C4-2B (cell line): ENCODE results near the gene ECHS1.
"Not testable (repeated sequence)": the region's sequence is repeated elsewhere in the genome, so short reads cannot be mapped to it uniquely, and the experiment has no call there.

Experiments used
- H3K27ac ChIP-seq: fragments of 450-650 bp; 2 replicates; pipeline ENCODE4 v1.5.1; 2017
- CTCF ChIP-seq: fragments of 450-650 bp; conservative IDR thresholded peaks from 2 replicates; pipeline ENCODE4 v1.5.1; 2017; ENCODE audit warnings: mild to moderate bottlenecking
- ZFX ChIP-seq: fragments of 450-650 bp; IDR thresholded peaks from 2 replicates; pipeline ENCODE4 v1.6.1; 2017

ECHS1 gene

GRCh38 chr10:133381036-133381435 lies 7.9 kb upstream of the ECHS1 start:
- TF ChIP-seq CTCF: no peak
- no peak for TF ChIP-seq ZFX

DNA sequence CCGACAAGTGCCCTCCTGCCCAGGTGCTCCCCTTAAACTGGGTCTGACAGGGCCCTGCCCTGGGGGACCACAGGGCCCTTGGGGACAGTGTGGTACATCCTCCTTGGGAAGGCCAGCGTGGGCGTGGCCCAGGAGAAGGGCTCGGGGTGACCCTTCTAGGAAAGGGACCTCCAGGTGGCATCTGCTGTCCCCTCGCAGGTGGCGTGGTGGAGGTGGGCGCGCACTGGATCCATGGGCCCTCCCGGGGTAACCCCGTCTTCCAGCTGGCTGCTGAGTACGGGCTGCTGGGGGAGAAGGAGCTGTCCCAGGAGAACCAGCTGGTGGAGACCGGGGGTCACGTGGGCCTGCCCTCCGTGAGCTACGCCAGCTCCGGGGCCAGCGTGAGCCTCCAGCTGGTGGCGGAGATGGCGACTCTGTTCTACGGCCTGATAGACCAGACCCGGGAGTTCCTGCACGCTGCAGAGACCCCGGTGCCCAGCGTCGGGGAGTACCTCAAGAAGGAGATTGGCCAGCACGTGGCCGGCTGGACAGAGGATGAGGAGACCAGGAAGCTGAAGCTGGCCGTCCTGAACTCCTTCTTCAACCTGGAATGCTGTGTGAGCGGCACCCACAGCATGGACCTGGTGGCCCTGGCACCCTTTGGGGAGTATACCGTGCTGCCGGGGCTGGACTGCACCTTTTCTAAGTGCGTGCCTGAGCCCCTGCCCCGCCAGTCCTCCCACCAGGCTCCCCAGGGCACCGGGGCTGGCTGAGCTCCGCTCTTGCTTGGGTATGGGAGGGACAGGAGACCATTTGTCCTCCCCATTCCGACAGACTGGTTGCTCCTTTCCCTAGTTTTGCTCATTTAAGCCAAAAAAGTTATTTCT lies 6.9 kb upstream of the ECHS1 start:
- TF ChIP-seq CTCF (no peak), ZFX (no peak)
- peak overlapping the region; percentile 46; the same call in 1 of the 2 replicates for H3K27ac ChIP-seq

More at GRCh38 chr10:133381036-133381435, 7.9 kb upstream of the ECHS1 start:
- H3K27ac ChIP-seq: no peak overlapping the region

DNA sequence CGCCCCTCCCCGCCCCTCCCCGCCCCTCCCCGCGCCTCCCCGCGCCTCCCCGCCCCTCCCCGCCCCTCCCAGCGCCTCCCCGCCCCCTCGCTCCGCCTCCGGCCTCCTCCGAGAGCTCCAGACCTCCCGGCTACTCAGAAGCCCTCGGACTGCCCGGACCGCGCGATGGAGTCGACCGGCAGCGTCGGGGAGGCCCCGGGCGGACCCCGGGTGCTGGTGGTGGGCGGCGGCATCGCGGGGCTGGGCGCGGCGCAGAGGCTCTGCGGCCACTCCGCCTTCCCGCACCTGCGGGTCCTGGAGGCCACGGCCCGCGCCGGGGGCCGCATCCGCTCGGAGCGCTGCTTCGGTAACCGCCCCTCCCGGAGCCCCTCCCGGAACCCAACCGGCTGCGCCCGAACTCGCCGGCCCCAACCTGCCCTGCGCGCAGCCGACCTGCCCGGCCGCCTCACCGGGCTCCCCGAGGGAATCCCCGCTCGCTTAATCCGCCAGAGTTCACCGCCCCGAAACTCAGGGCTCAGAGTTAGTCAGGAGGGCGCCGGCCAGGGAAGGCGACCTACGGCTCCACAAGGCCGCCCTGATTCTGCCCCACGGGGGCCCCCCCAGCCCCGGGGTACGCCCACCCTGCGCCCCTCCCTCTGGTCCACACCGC lies 6.1 kb upstream of the ECHS1 start, which contains the start of gene PAOX:
PAOX (plus strand) TSS at position 111 of the 649 bp plus-strand sequence; CDS start at position 166, 55 bp downstream.
- peak within 1 kb of the TSS; percentile 73 for H3K27ac ChIP-seq
- TF ChIP-seq ZFX: no peak
- TF ChIP-seq CTCF: no peak

DNA sequence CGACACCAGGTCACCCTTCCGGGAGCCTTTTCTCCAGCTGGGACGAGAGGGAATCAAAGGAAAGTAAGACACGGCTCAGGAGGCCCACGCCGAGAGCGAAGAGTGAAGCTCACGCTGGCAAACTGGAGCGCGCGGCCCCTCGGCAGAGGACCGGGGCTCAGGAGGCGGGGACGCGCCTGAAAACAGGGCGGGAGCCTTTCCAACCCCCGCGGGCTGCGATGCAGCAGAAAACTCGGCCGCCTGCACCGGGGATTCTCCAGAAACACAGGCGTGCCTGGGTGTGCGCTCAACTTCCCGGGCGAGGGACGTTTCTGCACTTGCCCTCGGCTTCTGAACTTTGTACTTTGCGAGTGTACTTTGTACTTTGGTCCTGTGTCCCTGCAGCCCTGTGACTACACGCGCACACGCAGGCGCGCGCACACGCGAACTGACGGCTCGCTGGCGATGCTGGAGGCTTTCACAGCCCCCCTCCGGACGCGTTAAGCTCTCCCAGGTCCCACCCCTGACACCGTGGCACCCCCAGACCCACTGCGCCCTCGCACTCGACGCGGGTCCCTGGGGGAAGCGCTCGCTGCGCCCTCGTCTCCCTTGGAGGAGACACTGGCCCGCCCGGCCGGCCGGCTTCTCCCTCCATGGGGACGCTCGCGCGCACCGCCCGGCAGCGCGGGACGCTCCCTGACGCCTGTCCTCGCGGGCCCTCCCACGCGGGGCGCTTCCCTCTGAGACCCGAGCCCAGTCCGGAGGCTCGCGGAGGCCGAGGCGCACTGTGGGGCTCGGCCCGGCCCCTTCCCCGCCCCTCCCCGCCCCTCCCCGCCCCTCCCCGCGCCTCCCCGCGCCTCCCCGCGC lies 5.3 kb upstream of the ECHS1 start:
- TF ChIP-seq ZFX: no peak
- peak overlapping the region; percentile 73 for H3K27ac ChIP-seq

DNA sequence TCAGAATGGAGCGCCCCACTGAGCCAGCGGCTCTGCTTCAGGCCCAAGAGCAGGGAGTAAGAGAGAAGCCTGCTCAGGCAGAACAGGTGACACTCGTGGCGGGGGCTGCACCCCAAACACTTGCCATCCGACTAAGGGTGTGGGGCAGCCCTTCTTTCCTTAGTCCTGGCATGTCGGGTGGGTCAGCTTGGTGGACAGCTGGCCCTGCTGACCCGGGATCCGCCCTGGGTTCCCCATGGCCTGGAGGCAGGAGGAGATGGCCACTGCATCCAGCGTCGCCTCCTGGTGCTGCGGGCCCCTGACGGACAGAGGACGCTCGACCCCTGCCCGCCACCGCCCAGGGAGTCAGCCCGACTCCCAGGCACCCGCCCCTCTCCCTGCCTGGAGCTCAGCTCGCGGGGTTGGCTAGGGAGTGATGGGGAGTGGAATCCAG lies 4.7 kb upstream of the ECHS1 start:
- H3K27ac ChIP-seq: peak overlapping the region; percentile 73
- TF ChIP-seq ZFX (no peak), CTCF (no peak)

DNA sequence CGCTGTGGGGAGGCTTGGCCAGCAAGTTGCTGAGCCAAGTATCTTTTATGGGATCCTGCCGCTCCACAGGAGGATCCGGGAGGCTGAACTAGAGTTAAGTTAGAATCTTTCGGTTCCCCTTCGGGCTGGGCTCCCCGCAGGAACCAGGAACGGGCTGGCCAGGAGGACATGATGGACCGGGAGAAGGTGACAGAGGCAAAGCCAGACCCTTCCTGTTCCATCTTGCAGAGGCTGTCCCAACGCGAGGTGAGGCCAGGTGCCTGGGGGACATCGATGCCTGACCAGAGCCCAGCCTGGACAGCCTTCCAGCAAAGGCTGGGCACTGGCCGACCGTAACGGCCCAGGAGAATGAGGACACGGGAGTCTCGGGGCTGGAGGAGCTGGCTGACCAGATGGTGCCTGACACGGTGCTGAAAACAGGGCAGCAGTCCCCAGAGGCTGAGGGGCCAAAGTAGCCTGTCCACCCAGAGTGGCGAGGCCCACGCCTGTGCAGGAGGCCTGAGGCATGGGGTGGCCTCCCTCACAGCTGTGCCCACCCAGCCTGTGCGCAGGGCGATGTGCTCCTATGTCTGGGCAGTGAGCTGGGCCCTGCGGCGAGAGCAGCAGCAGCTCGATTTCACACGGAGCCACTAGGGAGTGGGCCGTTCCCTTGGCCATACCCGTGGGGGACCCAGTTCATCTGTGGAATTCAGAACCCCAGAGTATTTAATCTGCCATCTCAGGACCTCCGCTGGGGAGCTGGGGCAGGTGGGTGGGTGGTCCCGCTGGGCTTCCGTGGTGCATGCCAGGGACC lies 4.1 kb upstream of the ECHS1 start:
- TF ChIP-seq CTCF: no peak
- TF ChIP-seq ZFX: no peak
- peak overlapping the region; percentile 73; the same call in 1 of the 2 replicates for H3K27ac ChIP-seq

GRCh38 chr10:133376183-133376582 lies 3.0 kb upstream of the ECHS1 start:
- H3K27ac ChIP-seq: not testable (repeated sequence)
